HEK293T (cell line): ENCODE measurements around the gene ALK.

Experiments used
- CTCF ChIA-PET: fragments of 350-600 bp; formaldehyde crosslinking; extraction: SDS; loops from one replicate; lab custom pipeline; 2021; ENCODE audit warnings: antibody characterized with exemption, inconsistent platforms; lab: Yijun Ruan, JAX
- POLR2A ChIA-PET: fragments of 350-600 bp; formaldehyde crosslinking; extraction: SDS; loops from one replicate; lab custom pipeline; 2020; ENCODE audit warnings: antibody characterized with exemption, inconsistent platforms; lab: Yijun Ruan, JAX
- DNase-seq: peaks from one replicate; pipeline ENCODE4 v3.0.0; 2012; ENCODE audit warnings: mixed read lengths; ENCODE audit errors: extremely low spot score
- ARNT ChIP-seq: fragments of 450-650 bp; IDR thresholded peaks from 2 replicates; pipeline ENCODE4 v1.6.1; 2017; ENCODE audit warnings: mild to moderate bottlenecking
- BHLHE40 ChIP-seq: fragments of 450-650 bp; IDR thresholded peaks from 2 replicates; pipeline ENCODE4 v1.6.1; 2016; ENCODE audit warnings: mild to moderate bottlenecking, moderate library complexity, borderline replicate concordance
- CTBP1 ChIP-seq: fragments of 450-650 bp; IDR thresholded peaks from 2 replicates; pipeline ENCODE4 v1.6.1; 2016; ENCODE audit warnings: borderline replicate concordance
- ELF4 ChIP-seq: fragments of 450-650 bp; IDR thresholded peaks from 2 replicates; pipeline ENCODE4 v1.6.1; 2017; ENCODE audit warnings: antibody characterized with exemption
- FOXA1 ChIP-seq: fragments of 450-650 bp; IDR thresholded peaks from 2 replicates; pipeline ENCODE4 v1.6.1; 2016; ENCODE audit warnings: mild to moderate bottlenecking
- FOXK2 ChIP-seq: fragments of 450-650 bp; IDR thresholded peaks from 2 replicates; pipeline ENCODE4 v1.6.1; 2016; ENCODE audit warnings: mild to moderate bottlenecking
- FOXM1 ChIP-seq: fragments of 450-650 bp; IDR thresholded peaks from 2 replicates; pipeline ENCODE4 v1.6.1; 2017; ENCODE audit warnings: mild to moderate bottlenecking, borderline replicate concordance
- HDGF ChIP-seq: fragments of 450-650 bp; IDR thresholded peaks from 2 replicates; pipeline ENCODE4 v1.6.1; 2017; ENCODE audit warnings: antibody characterized with exemption, borderline replicate concordance
- L3MBTL2 ChIP-seq: fragments of 450-650 bp; conservative IDR thresholded peaks from 2 replicates; pipeline ENCODE4 v1.6.1; 2016; ENCODE audit warnings: mild to moderate bottlenecking
- LEF1 ChIP-seq: fragments of 450-650 bp; IDR thresholded peaks from 2 replicates; pipeline ENCODE4 v1.6.1; 2017; ENCODE audit warnings: mild to moderate bottlenecking, borderline replicate concordance
- NFRKB ChIP-seq: fragments of 450-650 bp; IDR thresholded peaks from 2 replicates; pipeline ENCODE4 v1.6.1; 2016; ENCODE audit warnings: mild to moderate bottlenecking, moderate library complexity
- PKNOX1 ChIP-seq: fragments of 450-650 bp; IDR thresholded peaks from 2 replicates; pipeline ENCODE4 v1.6.1; 2016
- SP1 ChIP-seq: fragments of 450-650 bp; IDR thresholded peaks from 2 replicates; pipeline ENCODE4 v1.6.1; 2017
- SUZ12 ChIP-seq: fragments of 450-650 bp; IDR thresholded peaks from 2 replicates; pipeline ENCODE4 v1.6.1; 2016; ENCODE audit warnings: mild to moderate bottlenecking
- TARDBP ChIP-seq: fragments of 450-650 bp; IDR thresholded peaks from 2 replicates; pipeline ENCODE4 v1.6.1; 2016
- ZNF384 ChIP-seq: fragments of 450-650 bp; IDR thresholded peaks from 2 replicates; pipeline ENCODE4 v1.6.1; 2016

ALK gene

GRCh38 chr2:29367986-29368658 is 553.3 kb downstream of the ALK start:
- ChIA-PET CTCF (no interaction called here), POLR2A (no interaction called here)
- no peak for DNase-seq
- TF ChIP-seq FOXK2 (no peak), ARNT (no peak), BHLHE40 (no peak), FOXA1 (no peak), PKNOX1 (no peak), ZNF384 (no peak), ELF4 (no peak), FOXM1 (no peak), NFRKB (no peak), LEF1 (no peak), CTBP1 (no peak), L3MBTL2 (no peak), SUZ12 (no peak), SP1 (no peak), HDGF (no peak), TARDBP (no peak)

- no peak for DNase-seq
- ChIA-PET POLR2A (no interaction called here), CTCF (no interaction called here)
- no peak for TF ChIP-seq ZNF384
- no peak for TF ChIP-seq NFRKB
- TF ChIP-seq CTBP1, result no peak
- no peak for TF ChIP-seq FOXA1
- TF ChIP-seq ARNT, result no peak
- TF ChIP-seq BHLHE40, result no peak
- no peak for TF ChIP-seq SP1
- no peak for TF ChIP-seq FOXK2
- TF ChIP-seq FOXM1, result no peak
- no peak for TF ChIP-seq ELF4
- TF ChIP-seq LEF1, result no peak
- no peak for TF ChIP-seq HDGF
- TF ChIP-seq PKNOX1, result no peak
- TF ChIP-seq SUZ12, result no peak
- TF ChIP-seq TARDBP, result no peak
- TF ChIP-seq L3MBTL2, result no peak
These were observed 558.3 kb downstream of the ALK start for GRCh38 chr2:29363111-29363510.

- POLR2A ChIA-PET, result no interaction called here
- no peak for DNase-seq
- TF ChIP-seq FOXM1, result no peak
- no peak for TF ChIP-seq LEF1
- TF ChIP-seq L3MBTL2, result no peak
- no peak for TF ChIP-seq ARNT
- CTCF ChIA-PET, result no interaction called here
These were observed 560.2 kb downstream of the ALK start for GRCh38 chr2:29361231-29361630.

- no peak for TF ChIP-seq ARNT
- TF ChIP-seq SUZ12, result no peak
- no peak for TF ChIP-seq BHLHE40
- no peak for TF ChIP-seq LEF1
- TF ChIP-seq PKNOX1, result no peak
- TF ChIP-seq FOXK2, result no peak
- no peak for TF ChIP-seq NFRKB
- no peak for TF ChIP-seq SP1
- no peak for TF ChIP-seq ZNF384
- TF ChIP-seq CTBP1, result no peak
- no peak for TF ChIP-seq FOXA1
- no peak for TF ChIP-seq TARDBP
- no peak for TF ChIP-seq FOXM1
- TF ChIP-seq HDGF, result no peak
- no peak for TF ChIP-seq ELF4
- no peak for TF ChIP-seq L3MBTL2
- CTCF ChIA-PET, result interaction anchor here (0.5 kb wide), 1 partner anchor 345 kb away, joined by 3 read pairs; no protein-coding TSS in a partner anchor
- POLR2A ChIA-PET, result no interaction called here
- DNase-seq, result no peak
These were observed 561.2 kb downstream of the ALK start for GRCh38 chr2:29360016-29360784.

- no peak for TF ChIP-seq SP1
- ChIA-PET CTCF (no interaction called here), POLR2A (no interaction called here)
- no peak for DNase-seq
These were observed 567.9 kb downstream of the ALK start for GRCh38 chr2:29353403-29353991.
